ENCODE results near the gene MRFAP1L1. TPM values are rescaled to one million over a fixed set of nuclear protein-coding genes. Genes with fewer than 3 reads are reported as not detected.

Gene MRFAP1L1
- total and polyA plus RNA-seq, 9 of the 15 experiments (the other 6 are each of a cell fraction or from before 2014, with no cell fraction given), result 37.6 to 111 (median 83.8) TPM

- TF ChIP-seq NR3C1 (CRISPR knock-in tag; IDR thresholded peaks at IDR 0.05) (no peak), TEAD4 (IDR thresholded peaks at IDR 0.05; ENCODE audit: low read length) (peak; percentile 66), TEAD4 (CRISPR knock-in tag; IDR thresholded peaks at IDR 0.05; ENCODE audit: borderline replicate concordance) (no peak), ZNF212 (CRISPR knock-in tag; IDR thresholded peaks at IDR 0.05) (no peak), ZNF766 (CRISPR knock-in tag; conservative IDR thresholded peaks at IDR 0.05) (peak; percentile 80), ZNF77 (CRISPR knock-in tag; IDR thresholded peaks at IDR 0.05) (no peak), CLOCK (CRISPR knock-in tag; IDR thresholded peaks at IDR 0.05; ENCODE audit: borderline replicate concordance) (no peak), NR2F6 (CRISPR knock-in tag; IDR thresholded peaks at IDR 0.05) (no peak), ZBTB49 (CRISPR knock-in tag; IDR thresholded peaks at IDR 0.05; ENCODE audit: borderline replicate concordance) (no peak), TCF3 (CRISPR knock-in tag; IDR thresholded peaks at IDR 0.05) (no peak), ZNF436 (CRISPR knock-in tag; IDR thresholded peaks at IDR 0.05) (no peak), RBM22 (IDR thresholded peaks at IDR 0.05; ENCODE audit: low read depth, low read length, poor library complexity, severe bottlenecking) (no peak), ZNF121 (CRISPR knock-in tag; conservative IDR thresholded peaks at IDR 0.05) (no peak), YBX1 (IDR thresholded peaks at IDR 0.05) (no peak), ZNF174 (CRISPR knock-in tag; IDR thresholded peaks at IDR 0.05) (no peak), PTRF (tag; IDR thresholded peaks at IDR 0.05) (no peak)
Measured at GRCh38 chr4:6709230-6710114, at the start of gene MRFAP1L1 (continued).
